Measurements from ENCODE around the gene NGEF. TPM values are rescaled to one million over a fixed set of nuclear protein-coding genes. Genes with fewer than 3 reads are reported as not detected.

Gene NGEF
- total RNA-seq, 1 donor from 2014 or later, result 0.16 TPM

GRCh38 chr2:233041722-233042323 lies 28.8 kb upstream of the NGEF start:
- Histone ChIP-seq H3K36me3 (no peaks in the 10 kb centered on the region), H3K27ac (replicated peaks) (no peak overlapping the region), H3K27me3 (ENCODE audit: low read depth) (peaks cover 23% of the 10 kb centered on the region), H3K4me3 (no peak overlapping the region), H3K9me3 (replicated peaks) (no peaks in the 10 kb centered on the region), H3K4me1 (peaks cover 6% of the 10 kb centered on the region)
- DNase-seq, result no peak
- TF ChIP-seq CTCF (IDR thresholded peaks at IDR 0.05; ENCODE audit: borderline replicate concordance), result peak; percentile 28
- intact Hi-C loops (cut with micrococcal nuclease), result no loop called here

GRCh38 chr2:233040571-233040970 lies 27.5 kb upstream of the NGEF start:
- no peak for TF ChIP-seq CTCF (IDR thresholded peaks at IDR 0.05; ENCODE audit: borderline replicate concordance)
- no peaks in the 10 kb centered on the region for H3K9me3 ChIP-seq (replicated peaks)
- H3K4me3 ChIP-seq, result no peak overlapping the region
- H3K36me3 ChIP-seq, result no peaks in the 10 kb centered on the region
- peaks cover 6% of the 10 kb centered on the region for H3K4me1 ChIP-seq
- H3K27me3 ChIP-seq (ENCODE audit: low read depth), result peaks cover 23% of the 10 kb centered on the region
- H3K27ac ChIP-seq (replicated peaks), result no peak overlapping the region
- DNase-seq, result no peak
- intact Hi-C loops (cut with micrococcal nuclease), result no loop called here

GRCh38 chr2:233039846-233040530 lies 26.9 kb upstream of the NGEF start:
- Histone ChIP-seq H3K27me3 (ENCODE audit: low read depth) (peaks cover 23% of the 10 kb centered on the region), H3K9me3 (replicated peaks) (no peaks in the 10 kb centered on the region), H3K27ac (replicated peaks) (no peak overlapping the region), H3K36me3 (no peaks in the 10 kb centered on the region), H3K4me3 (no peak overlapping the region), H3K4me1 (peaks cover 6% of the 10 kb centered on the region)
- no peak for TF ChIP-seq CTCF (IDR thresholded peaks at IDR 0.05; ENCODE audit: borderline replicate concordance)
- no peak for DNase-seq
- intact Hi-C loops (cut with micrococcal nuclease), result no loop called here

- DNase-seq, result no peak
- Histone ChIP-seq H3K4me1 (peaks cover 6% of the 10 kb centered on the region), H3K27me3 (ENCODE audit: low read depth) (peaks cover 23% of the 10 kb centered on the region), H3K36me3 (no peaks in the 10 kb centered on the region), H3K9me3 (replicated peaks) (no peaks in the 10 kb centered on the region), H3K4me3 (no peak overlapping the region), H3K27ac (replicated peaks) (no peak overlapping the region)
- intact Hi-C loops (cut with micrococcal nuclease), result no loop called here
- no peak for TF ChIP-seq CTCF (IDR thresholded peaks at IDR 0.05; ENCODE audit: borderline replicate concordance)
These were observed 26.3 kb upstream of the NGEF start for GRCh38 chr2:233039212-233039845.

- H3K27me3 ChIP-seq (ENCODE audit: low read depth), result peaks cover 19% of the 10 kb centered on the region
- no peak for TF ChIP-seq CTCF (IDR thresholded peaks at IDR 0.05; ENCODE audit: borderline replicate concordance)
- intact Hi-C loops (cut with micrococcal nuclease), result no loop called here
- no peaks in the 10 kb centered on the region for H3K9me3 ChIP-seq (replicated peaks)
- no peak overlapping the region for H3K4me3 ChIP-seq
- no peak overlapping the region for H3K27ac ChIP-seq (replicated peaks)
- H3K4me1 ChIP-seq, result peaks cover 5% of the 10 kb centered on the region
- no peaks in the 10 kb centered on the region for H3K36me3 ChIP-seq
- no peak for DNase-seq
These were observed 24.0 kb upstream of the NGEF start for GRCh38 chr2:233037078-233037477.

Data from left ventricle myocardium inferior (tissue), 1 donor.